ENCODE results near the gene NEK11. TPM values are rescaled to one million over a fixed set of nuclear protein-coding genes. Genes with fewer than 3 reads are reported as not detected.

Gene NEK11
- total RNA-seq, 1 donor from 2014 or later = 8.1 TPM

GRCh38 chr3:131082246-131082645 is 55.6 kb downstream of the NEK11 start:
- Histone ChIP-seq H3K4me1 (peaks cover 25% of the 10 kb centered on the region), H3K4me2 (no peak overlapping the region), H3K27ac (no peak overlapping the region), H3K9me3 (ENCODE audit: low read depth) (no peaks in the 10 kb centered on the region), H4K20me1 (ENCODE audit: low read depth) (no peaks in the 10 kb centered on the region), H3K9ac (no peak overlapping the region), H3K79me2 (ENCODE audit: low read depth) (no peaks in the 10 kb centered on the region), H3K36me3 (no peaks in the 10 kb centered on the region), H3K27me3 (no peaks in the 10 kb centered on the region), H3K4me3 (no peak overlapping the region), H3F3A (ENCODE audit: low read depth) (peaks cover 4% of the 10 kb centered on the region), H2AFZ (replicated peaks) (no peak overlapping the region)
- peaks cover 3% of the 10 kb centered on the region for H3K27me3 Mint-ChIP-seq (ENCODE audit: insufficient read depth, low read depth)
- H3K4me3 Mint-ChIP-seq = no peak overlapping the region
- no peak for DNase-seq (ENCODE audit: low spot score)
- H3K27ac Mint-ChIP-seq = no peak overlapping the region
- TF ChIP-seq CTCF (IDR thresholded peaks at IDR 0.05) (no peak), EZH2 (IDR thresholded peaks at IDR 0.05) (no peak), EZH2phosphoT487 (IDR thresholded peaks at IDR 0.05) (no peak)
- peaks cover 33% of the 10 kb centered on the region for H3K4me1 Mint-ChIP-seq
- no peaks in the 10 kb centered on the region for H3K36me3 Mint-ChIP-seq
- H3K9me3 Mint-ChIP-seq = no peaks in the 10 kb centered on the region

GRCh38 chr3:131082871-131083863 is 56.5 kb downstream of the NEK11 start:
- H3K4me2 ChIP-seq = no peak overlapping the region
- H3K4me3 Mint-ChIP-seq = peak overlapping the region; percentile 44
- peaks cover 3% of the 10 kb centered on the region for H3F3A ChIP-seq (ENCODE audit: low read depth)
- no peaks in the 10 kb centered on the region for H3K27me3 ChIP-seq
- no peaks in the 10 kb centered on the region for H3K36me3 Mint-ChIP-seq
- H3K27me3 Mint-ChIP-seq (ENCODE audit: insufficient read depth, low read depth) = peaks cover 3% of the 10 kb centered on the region
- no peak for TF ChIP-seq EZH2phosphoT487 (IDR thresholded peaks at IDR 0.05)
- TF ChIP-seq EZH2 (IDR thresholded peaks at IDR 0.05) = no peak
- TF ChIP-seq CTCF (IDR thresholded peaks at IDR 0.05) = no peak
- peaks cover 23% of the 10 kb centered on the region for H3K4me1 Mint-ChIP-seq
- no peaks in the 10 kb centered on the region for H3K9me3 Mint-ChIP-seq
- H4K20me1 ChIP-seq (ENCODE audit: low read depth) = no peaks in the 10 kb centered on the region
- peak; percentile 67 for DNase-seq (ENCODE audit: low spot score)
- H3K27ac Mint-ChIP-seq = no peak overlapping the region
- H2AFZ ChIP-seq (replicated peaks) = no peak overlapping the region
- H3K9ac ChIP-seq = no peak overlapping the region
- no peak overlapping the region for H3K4me3 ChIP-seq
- H3K9me3 ChIP-seq (ENCODE audit: low read depth) = no peaks in the 10 kb centered on the region
- no peak overlapping the region for H3K27ac ChIP-seq
- no peaks in the 10 kb centered on the region for H3K36me3 ChIP-seq
- H3K79me2 ChIP-seq (ENCODE audit: low read depth) = no peaks in the 10 kb centered on the region
- H3K4me1 ChIP-seq = peaks cover 17% of the 10 kb centered on the region

- H3K27ac Mint-ChIP-seq = no peak overlapping the region
- Histone ChIP-seq H3K36me3 (no peaks in the 10 kb centered on the region), H3K79me2 (ENCODE audit: low read depth) (no peaks in the 10 kb centered on the region), H3K4me2 (no peak overlapping the region), H3K4me3 (no peak overlapping the region), H4K20me1 (ENCODE audit: low read depth) (no peaks in the 10 kb centered on the region), H3F3A (ENCODE audit: low read depth) (no peaks in the 10 kb centered on the region), H3K9ac (no peak overlapping the region), H3K27me3 (no peaks in the 10 kb centered on the region), H3K27ac (no peak overlapping the region), H3K4me1 (no peaks in the 10 kb centered on the region), H3K9me3 (ENCODE audit: low read depth) (no peaks in the 10 kb centered on the region), H2AFZ (replicated peaks) (peak overlapping the region; percentile 35)
- TF ChIP-seq CTCF (IDR thresholded peaks at IDR 0.05) (no peak), EZH2phosphoT487 (IDR thresholded peaks at IDR 0.05) (no peak), EZH2 (IDR thresholded peaks at IDR 0.05) (no peak)
- no peaks in the 10 kb centered on the region for H3K9me3 Mint-ChIP-seq
- peaks cover 4% of the 10 kb centered on the region for H3K4me1 Mint-ChIP-seq
- no peaks in the 10 kb centered on the region for H3K36me3 Mint-ChIP-seq
- DNase-seq (ENCODE audit: low spot score) = peak; percentile 29
- no peaks in the 10 kb centered on the region for H3K27me3 Mint-ChIP-seq (ENCODE audit: insufficient read depth, low read depth)
- no peak overlapping the region for H3K4me3 Mint-ChIP-seq
Measured at GRCh38 chr3:131091768-131092167, 65.1 kb downstream of the NEK11 start.
